ENCODE results near the gene PDLIM1.

PDLIM1 gene

DNA sequence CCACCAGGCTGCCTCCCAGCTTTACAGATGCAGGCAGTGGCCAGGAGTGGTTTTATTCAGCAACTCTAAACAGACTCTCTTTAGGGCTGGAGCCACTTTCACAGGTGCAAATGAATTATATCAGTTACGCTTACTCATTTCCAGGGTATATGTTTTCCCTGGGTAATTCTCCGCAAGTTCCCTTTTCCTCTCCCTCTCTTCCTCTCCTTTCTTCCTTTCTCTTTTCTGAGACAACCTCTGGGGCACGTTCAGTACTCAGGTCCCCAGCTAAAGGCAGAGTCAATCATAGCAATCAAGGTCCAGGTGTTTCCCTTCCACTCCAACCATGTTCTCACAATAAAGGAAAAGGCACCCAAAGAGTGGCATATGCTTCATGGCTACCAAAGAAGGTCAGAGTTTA lies 41.3 kb downstream of the PDLIM1 start:
- no peaks in the 10 kb centered on the region for H3K27me3 ChIP-seq (ENCODE audit: insufficient read depth, low read length)
- no peaks in the 10 kb centered on the region for H3F3A ChIP-seq (ENCODE audit: insufficient read depth, low read length)
- H3K36me3 ChIP-seq (ENCODE audit: insufficient read depth, low read length), result 0 out of 2 replicates have a peak, but pooled peaks cover 2% of the 10 kb centered on the region
- no peak overlapping the region for H2AFZ ChIP-seq (ENCODE audit: low read length)
- H3K79me2 ChIP-seq (ENCODE audit: insufficient read depth, low read length), result no peaks in the 10 kb centered on the region
- no peaks in the 10 kb centered on the region for H4K20me1 ChIP-seq (ENCODE audit: insufficient read depth, low read length)
- H3K4me2 ChIP-seq (ENCODE audit: low read length), result no peak overlapping the region
- H3K9me3 ChIP-seq (ENCODE audit: low read length), result no peaks in the 10 kb centered on the region
- no peak for TF ChIP-seq EZH2 (IDR thresholded peaks at IDR 0.05; ENCODE audit: borderline replicate concordance, low read length)
- TF ChIP-seq, protein P1, sequence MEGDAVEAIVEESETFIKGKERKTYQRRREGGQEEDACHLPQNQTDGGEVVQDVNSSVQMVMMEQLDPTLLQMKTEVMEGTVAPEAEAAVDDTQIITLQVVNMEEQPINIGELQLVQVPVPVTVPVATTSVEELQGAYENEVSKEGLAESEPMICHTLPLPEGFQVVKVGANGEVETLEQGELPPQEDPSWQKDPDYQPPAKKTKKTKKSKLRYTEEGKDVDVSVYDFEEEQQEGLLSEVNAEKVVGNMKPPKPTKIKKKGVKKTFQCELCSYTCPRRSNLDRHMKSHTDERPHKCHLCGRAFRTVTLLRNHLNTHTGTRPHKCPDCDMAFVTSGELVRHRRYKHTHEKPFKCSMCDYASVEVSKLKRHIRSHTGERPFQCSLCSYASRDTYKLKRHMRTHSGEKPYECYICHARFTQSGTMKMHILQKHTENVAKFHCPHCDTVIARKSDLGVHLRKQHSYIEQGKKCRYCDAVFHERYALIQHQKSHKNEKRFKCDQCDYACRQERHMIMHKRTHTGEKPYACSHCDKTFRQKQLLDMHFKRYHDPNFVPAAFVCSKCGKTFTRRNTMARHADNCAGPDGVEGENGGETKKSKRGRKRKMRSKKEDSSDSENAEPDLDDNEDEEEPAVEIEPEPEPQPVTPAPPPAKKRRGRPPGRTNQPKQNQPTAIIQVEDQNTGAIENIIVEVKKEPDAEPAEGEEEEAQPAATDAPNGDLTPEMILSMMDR (IDR thresholded peaks at IDR 0.05; ENCODE audit: low read length), result no peak
- no peak overlapping the region for H3K9ac ChIP-seq (ENCODE audit: low read length)
- H3K27ac ChIP-seq (ENCODE audit: low read depth, low read length, poor library complexity, severe bottlenecking), result no peak overlapping the region
- no peak overlapping the region for H3K4me3 ChIP-seq (ENCODE audit: low read depth, low read length, poor library complexity, severe bottlenecking)
- H3K9me2 ChIP-seq (ENCODE audit: low read depth, low read length), result no peaks in the 10 kb centered on the region
- peaks cover 4% of the 10 kb centered on the region for H3K4me1 ChIP-seq (ENCODE audit: insufficient read depth, low read length, severe bottlenecking)

GRCh38 chr10:95248989-95249388 lies 41.8 kb downstream of the PDLIM1 start:
- H3K4me3 ChIP-seq (ENCODE audit: low read depth, low read length, poor library complexity, severe bottlenecking), result no peak overlapping the region
- H3K9ac ChIP-seq (ENCODE audit: low read length), result no peak overlapping the region
- no peak for TF ChIP-seq EZH2 (IDR thresholded peaks at IDR 0.05; ENCODE audit: borderline replicate concordance, low read length)
- TF ChIP-seq, protein P1 (IDR thresholded peaks at IDR 0.05; ENCODE audit: low read length), result no peak
- H3K4me2 ChIP-seq (ENCODE audit: low read length), result no peak overlapping the region
- H3F3A ChIP-seq (ENCODE audit: insufficient read depth, low read length), result no peaks in the 10 kb centered on the region
- 0 out of 2 replicates have a peak, but pooled peaks cover 2% of the 10 kb centered on the region for H3K36me3 ChIP-seq (ENCODE audit: insufficient read depth, low read length)
- H3K4me1 ChIP-seq (ENCODE audit: insufficient read depth, low read length, severe bottlenecking), result peaks cover 4% of the 10 kb centered on the region
- no peaks in the 10 kb centered on the region for H3K9me2 ChIP-seq (ENCODE audit: low read depth, low read length)
- H3K79me2 ChIP-seq (ENCODE audit: insufficient read depth, low read length), result no peaks in the 10 kb centered on the region
- no peaks in the 10 kb centered on the region for H4K20me1 ChIP-seq (ENCODE audit: insufficient read depth, low read length)
- no peak overlapping the region for H3K27ac ChIP-seq (ENCODE audit: low read depth, low read length, poor library complexity, severe bottlenecking)
- H3K27me3 ChIP-seq (ENCODE audit: insufficient read depth, low read length), result no peaks in the 10 kb centered on the region
- no peak overlapping the region for H2AFZ ChIP-seq (ENCODE audit: low read length)
- no peaks in the 10 kb centered on the region for H3K9me3 ChIP-seq (ENCODE audit: low read length)

DNA sequence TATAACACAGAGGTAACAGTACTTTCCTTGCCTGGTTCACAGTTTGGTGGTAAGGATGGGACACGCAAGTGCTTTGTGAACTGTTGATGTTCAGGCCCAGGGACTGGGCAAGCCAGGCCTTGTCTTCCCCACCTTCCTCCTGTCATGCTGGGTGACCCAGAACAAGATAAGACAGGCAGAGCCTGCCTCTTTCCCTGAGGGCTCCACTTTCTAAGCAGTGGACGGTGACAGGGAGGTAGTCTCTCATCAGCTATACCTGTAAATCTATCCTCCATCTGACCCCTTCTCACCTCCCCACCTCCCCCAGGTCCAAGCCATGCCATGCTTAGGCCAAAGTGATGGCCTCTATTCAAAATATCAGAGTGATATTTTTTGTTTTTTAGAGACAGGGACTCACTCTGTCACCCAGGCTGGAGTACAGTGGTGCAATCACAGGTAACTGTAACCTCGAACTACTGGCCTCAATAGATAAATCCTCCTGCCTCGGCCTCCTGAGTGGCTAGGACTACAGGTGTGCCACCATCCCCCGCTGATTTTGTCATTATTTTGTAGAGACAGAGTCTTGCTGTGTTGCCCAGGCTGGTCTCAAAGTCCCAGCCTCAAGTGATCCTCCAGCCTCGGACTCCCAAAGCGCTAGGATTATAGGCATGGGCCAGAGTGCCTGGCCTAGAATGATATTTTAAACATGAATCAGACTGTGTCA lies 42.8 kb downstream of the PDLIM1 start:
- no peak overlapping the region for H3K27ac ChIP-seq (ENCODE audit: low read depth, low read length, poor library complexity, severe bottlenecking)
- no peaks in the 10 kb centered on the region for H3F3A ChIP-seq (ENCODE audit: insufficient read depth, low read length)
- 0 out of 2 replicates have a peak, but pooled peaks cover 2% of the 10 kb centered on the region for H3K36me3 ChIP-seq (ENCODE audit: insufficient read depth, low read length)
- TF ChIP-seq, protein P1 (IDR thresholded peaks at IDR 0.05; ENCODE audit: low read length), result no peak
- TF ChIP-seq EZH2 (IDR thresholded peaks at IDR 0.05; ENCODE audit: borderline replicate concordance, low read length), result no peak
- H3K9me2 ChIP-seq (ENCODE audit: low read depth, low read length), result no peaks in the 10 kb centered on the region
- peaks cover 4% of the 10 kb centered on the region for H3K4me1 ChIP-seq (ENCODE audit: insufficient read depth, low read length, severe bottlenecking)
- no peaks in the 10 kb centered on the region for H3K79me2 ChIP-seq (ENCODE audit: insufficient read depth, low read length)
- no peak overlapping the region for H3K4me3 ChIP-seq (ENCODE audit: low read depth, low read length, poor library complexity, severe bottlenecking)
- no peaks in the 10 kb centered on the region for H4K20me1 ChIP-seq (ENCODE audit: insufficient read depth, low read length)
- H3K27me3 ChIP-seq (ENCODE audit: insufficient read depth, low read length), result no peaks in the 10 kb centered on the region
- no peak overlapping the region for H2AFZ ChIP-seq (ENCODE audit: low read length)
- no peak overlapping the region for H3K9ac ChIP-seq (ENCODE audit: low read length)
- H3K4me2 ChIP-seq (ENCODE audit: low read length), result no peak overlapping the region
- H3K9me3 ChIP-seq (ENCODE audit: low read length), result no peaks in the 10 kb centered on the region
